Measurements from ENCODE around the gene MAPRE2. TPM values are rescaled to one million over a fixed set of nuclear protein-coding genes. Genes with fewer than 3 reads are reported as not detected.
A peak's percentile ranks its signal among the peaks of the same experiment; 100 is the strongest.

Gene MAPRE2
- total and polyA plus RNA-seq, 2 of the 13 experiments (the other 11 are each of a cell fraction or from before 2014, with no cell fraction given) = 34.5 to 67.9 TPM

DNA sequence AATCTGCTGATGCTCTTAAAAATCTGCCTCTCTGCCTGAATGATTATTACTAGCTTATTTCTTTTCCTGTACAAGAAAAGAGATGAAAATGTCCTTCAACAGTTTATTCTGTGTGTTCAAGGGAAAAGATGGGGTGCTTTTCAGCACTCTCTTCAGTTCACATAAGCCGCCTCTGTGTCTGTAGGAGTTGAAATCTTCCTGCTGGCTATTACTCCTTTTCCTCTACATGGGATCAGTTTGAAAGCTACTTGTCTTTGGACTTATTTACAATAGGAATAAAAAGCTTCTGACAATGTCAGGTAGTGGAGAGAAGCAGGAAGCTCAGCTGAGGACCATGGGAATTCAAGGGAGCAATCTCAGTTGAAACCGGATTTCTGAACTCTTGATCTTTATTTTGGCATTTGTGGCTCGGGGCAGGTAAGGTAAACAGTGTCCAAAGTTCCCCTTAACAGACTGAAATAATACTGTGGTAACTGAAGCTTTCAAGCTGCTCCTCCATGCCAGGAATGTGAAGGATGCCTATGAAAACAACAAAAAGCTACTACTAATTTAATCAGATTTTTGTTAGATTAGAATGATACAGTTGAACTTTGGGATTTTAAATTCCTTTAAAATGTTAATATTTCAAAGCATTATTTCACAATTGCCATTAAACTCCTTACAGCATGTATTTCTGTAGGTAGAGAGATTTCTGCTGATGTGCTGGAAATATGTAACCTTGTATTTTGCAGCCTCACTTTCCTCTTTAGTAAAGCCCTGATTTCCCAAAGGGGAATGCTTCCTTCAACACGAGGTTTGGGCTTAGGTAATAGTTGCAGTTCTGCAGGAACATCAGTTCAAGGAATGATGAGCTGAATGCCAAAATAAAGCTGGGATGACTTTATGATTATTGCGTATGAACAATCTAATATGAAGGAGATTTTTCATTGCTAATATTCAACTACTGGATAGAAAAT lies 43.6 kb downstream of the MAPRE2 start (continued):
- no peak for TF ChIP-seq PTBP1 (IDR thresholded peaks at IDR 0.05; ENCODE audit: low read depth, low read length, poor library complexity, severe bottlenecking)
- no peak for TF ChIP-seq CEBPB (IDR thresholded peaks at IDR 0.05; ENCODE audit: borderline replicate concordance, low read depth, low read length)
- TF ChIP-seq ZNF773 (CRISPR knock-in tag; IDR thresholded peaks at IDR 0.05; ENCODE audit: borderline replicate concordance) = no peak
- TF ChIP-seq, protein P1, sequence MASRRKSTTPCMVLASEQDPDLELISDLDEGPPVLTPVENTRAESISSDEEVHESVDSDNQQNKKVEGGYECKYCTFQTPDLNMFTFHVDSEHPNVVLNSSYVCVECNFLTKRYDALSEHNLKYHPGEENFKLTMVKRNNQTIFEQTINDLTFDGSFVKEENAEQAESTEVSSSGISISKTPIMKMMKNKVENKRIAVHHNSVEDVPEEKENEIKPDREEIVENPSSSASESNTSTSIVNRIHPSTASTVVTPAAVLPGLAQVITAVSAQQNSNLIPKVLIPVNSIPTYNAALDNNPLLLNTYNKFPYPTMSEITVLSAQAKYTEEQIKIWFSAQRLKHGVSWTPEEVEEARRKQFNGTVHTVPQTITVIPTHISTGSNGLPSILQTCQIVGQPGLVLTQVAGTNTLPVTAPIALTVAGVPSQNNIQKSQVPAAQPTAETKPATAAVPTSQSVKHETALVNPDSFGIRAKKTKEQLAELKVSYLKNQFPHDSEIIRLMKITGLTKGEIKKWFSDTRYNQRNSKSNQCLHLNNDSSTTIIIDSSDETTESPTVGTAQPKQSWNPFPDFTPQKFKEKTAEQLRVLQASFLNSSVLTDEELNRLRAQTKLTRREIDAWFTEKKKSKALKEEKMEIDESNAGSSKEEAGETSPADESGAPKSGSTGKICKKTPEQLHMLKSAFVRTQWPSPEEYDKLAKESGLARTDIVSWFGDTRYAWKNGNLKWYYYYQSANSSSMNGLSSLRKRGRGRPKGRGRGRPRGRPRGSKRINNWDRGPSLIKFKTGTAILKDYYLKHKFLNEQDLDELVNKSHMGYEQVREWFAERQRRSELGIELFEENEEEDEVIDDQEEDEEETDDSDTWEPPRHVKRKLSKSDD (CRISPR knock-in tag; IDR thresholded peaks at IDR 0.05; ENCODE audit: low read depth) = no peak
- peak; percentile 47; the same call in 1 of the 2 replicates for TF ChIP-seq KMT2A (CRISPR knock-in tag; IDR thresholded peaks at IDR 0.05)
- no peak for TF ChIP-seq ZNF781 (CRISPR knock-in tag; IDR thresholded peaks at IDR 0.05; ENCODE audit: borderline replicate concordance, not compliant biosample characterization)
- TF ChIP-seq, protein P2, sequence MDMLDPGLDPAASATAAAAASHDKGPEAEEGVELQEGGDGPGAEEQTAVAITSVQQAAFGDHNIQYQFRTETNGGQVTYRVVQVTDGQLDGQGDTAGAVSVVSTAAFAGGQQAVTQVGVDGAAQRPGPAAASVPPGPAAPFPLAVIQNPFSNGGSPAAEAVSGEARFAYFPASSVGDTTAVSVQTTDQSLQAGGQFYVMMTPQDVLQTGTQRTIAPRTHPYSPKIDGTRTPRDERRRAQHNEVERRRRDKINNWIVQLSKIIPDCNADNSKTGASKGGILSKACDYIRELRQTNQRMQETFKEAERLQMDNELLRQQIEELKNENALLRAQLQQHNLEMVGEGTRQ (IDR thresholded peaks at IDR 0.05; ENCODE audit: low read depth, low read length) = no peak
- TF ChIP-seq, protein P2 (CRISPR knock-in tag; IDR thresholded peaks at IDR 0.05; ENCODE audit: borderline replicate concordance) = no peak
- TF ChIP-seq, protein P3, sequence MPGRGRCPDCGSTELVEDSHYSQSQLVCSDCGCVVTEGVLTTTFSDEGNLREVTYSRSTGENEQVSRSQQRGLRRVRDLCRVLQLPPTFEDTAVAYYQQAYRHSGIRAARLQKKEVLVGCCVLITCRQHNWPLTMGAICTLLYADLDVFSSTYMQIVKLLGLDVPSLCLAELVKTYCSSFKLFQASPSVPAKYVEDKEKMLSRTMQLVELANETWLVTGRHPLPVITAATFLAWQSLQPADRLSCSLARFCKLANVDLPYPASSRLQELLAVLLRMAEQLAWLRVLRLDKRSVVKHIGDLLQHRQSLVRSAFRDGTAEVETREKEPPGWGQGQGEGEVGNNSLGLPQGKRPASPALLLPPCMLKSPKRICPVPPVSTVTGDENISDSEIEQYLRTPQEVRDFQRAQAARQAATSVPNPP (CRISPR knock-in tag; IDR thresholded peaks at IDR 0.05) = no peak
- TF ChIP-seq GTF3A (CRISPR knock-in tag; conservative IDR thresholded peaks at IDR 0.05) = no peak
- no peak for TF ChIP-seq NFATC3 (CRISPR knock-in tag; IDR thresholded peaks at IDR 0.05)
- no peak for TF ChIP-seq ZNF570 (CRISPR knock-in tag; IDR thresholded peaks at IDR 0.05; ENCODE audit: borderline replicate concordance)
- TF ChIP-seq, protein P4, sequence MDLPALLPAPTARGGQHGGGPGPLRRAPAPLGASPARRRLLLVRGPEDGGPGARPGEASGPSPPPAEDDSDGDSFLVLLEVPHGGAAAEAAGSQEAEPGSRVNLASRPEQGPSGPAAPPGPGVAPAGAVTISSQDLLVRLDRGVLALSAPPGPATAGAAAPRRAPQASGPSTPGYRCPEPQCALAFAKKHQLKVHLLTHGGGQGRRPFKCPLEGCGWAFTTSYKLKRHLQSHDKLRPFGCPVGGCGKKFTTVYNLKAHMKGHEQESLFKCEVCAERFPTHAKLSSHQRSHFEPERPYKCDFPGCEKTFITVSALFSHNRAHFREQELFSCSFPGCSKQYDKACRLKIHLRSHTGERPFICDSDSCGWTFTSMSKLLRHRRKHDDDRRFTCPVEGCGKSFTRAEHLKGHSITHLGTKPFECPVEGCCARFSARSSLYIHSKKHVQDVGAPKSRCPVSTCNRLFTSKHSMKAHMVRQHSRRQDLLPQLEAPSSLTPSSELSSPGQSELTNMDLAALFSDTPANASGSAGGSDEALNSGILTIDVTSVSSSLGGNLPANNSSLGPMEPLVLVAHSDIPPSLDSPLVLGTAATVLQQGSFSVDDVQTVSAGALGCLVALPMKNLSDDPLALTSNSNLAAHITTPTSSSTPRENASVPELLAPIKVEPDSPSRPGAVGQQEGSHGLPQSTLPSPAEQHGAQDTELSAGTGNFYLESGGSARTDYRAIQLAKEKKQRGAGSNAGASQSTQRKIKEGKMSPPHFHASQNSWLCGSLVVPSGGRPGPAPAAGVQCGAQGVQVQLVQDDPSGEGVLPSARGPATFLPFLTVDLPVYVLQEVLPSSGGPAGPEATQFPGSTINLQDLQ (CRISPR knock-in tag; IDR thresholded peaks at IDR 0.05) = no peak
- no peak for TF ChIP-seq ZNF256 (CRISPR knock-in tag; conservative IDR thresholded peaks at IDR 0.05)
- no peak for TF ChIP-seq SP140L (CRISPR knock-in tag; IDR thresholded peaks at IDR 0.05; ENCODE audit: borderline replicate concordance)
- TF ChIP-seq ZMAT3 (CRISPR knock-in tag; conservative IDR thresholded peaks at IDR 0.05) = no peak
- peak; percentile 79; the same call in 1 of the 2 replicates for TF ChIP-seq SALL1 (CRISPR knock-in tag; IDR thresholded peaks at IDR 0.05)
- no peak for TF ChIP-seq ZNF605 (CRISPR knock-in tag; IDR thresholded peaks at IDR 0.05)
- peak; percentile 73; the same call in 1 of the 2 replicates for TF ChIP-seq ERF (CRISPR knock-in tag; IDR thresholded peaks at IDR 0.05)
- TF ChIP-seq ZFP37 (CRISPR knock-in tag; IDR thresholded peaks at IDR 0.05; ENCODE audit: borderline replicate concordance) = no peak
- TF ChIP-seq ZNF792 (CRISPR knock-in tag; IDR thresholded peaks at IDR 0.05) = 0 out of 2 replicates have a peak, but pooled peaks have one; percentile 38

Measured in HepG2 (cell line).